ENCODE results near the gene BANF2. TPM values are rescaled to one million over a fixed set of nuclear protein-coding genes. Genes with fewer than 3 reads are reported as not detected.
A peak's percentile ranks its signal among the peaks of the same experiment; 100 is the strongest.

Gene BANF2
- total and polyA plus RNA-seq, 2 of the 13 experiments (the other 11 are each of a cell fraction or from before 2014, with no cell fraction given) = 0.35 TPM; not detected in 1

DNA sequence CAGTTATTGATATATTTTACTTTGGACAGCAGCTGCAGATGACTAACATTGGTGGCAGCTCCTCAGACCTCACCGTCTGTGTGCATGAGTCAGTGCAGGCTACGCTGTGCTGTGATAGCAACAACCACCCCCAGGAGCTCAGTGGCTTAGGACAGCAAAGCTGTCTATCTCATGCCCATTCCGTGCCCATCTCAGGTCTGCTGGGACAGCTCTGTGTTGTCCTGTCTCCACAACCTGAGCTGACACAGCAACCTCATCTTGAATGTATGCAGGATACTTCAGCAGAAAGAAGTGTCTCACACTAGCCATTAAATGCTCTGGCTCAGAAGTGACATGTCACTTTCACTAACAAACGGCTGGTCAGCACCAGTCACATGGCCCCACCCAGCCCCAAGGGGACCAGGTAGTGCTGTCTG is 47.7 kb downstream of the BANF2 start (continued):
- TF ChIP-seq RARA (CRISPR knock-in tag; IDR thresholded peaks at IDR 0.05) (no peak), CENPT (CRISPR knock-in tag; IDR thresholded peaks at IDR 0.05; ENCODE audit: low read depth) (no peak), MZF1 (CRISPR knock-in tag; IDR thresholded peaks at IDR 0.05; ENCODE audit: borderline replicate concordance) (0 out of 2 replicates have a peak, but pooled peaks have one; percentile 16), TRIM24 (CRISPR knock-in tag; IDR thresholded peaks at IDR 0.05) (no peak), NFE2 (CRISPR knock-in tag; IDR thresholded peaks at IDR 0.05) (no peak), SMAD1 (CRISPR knock-in tag; IDR thresholded peaks at IDR 0.05; ENCODE audit: borderline replicate concordance, low read depth) (no peak), HDAC2 (CRISPR knock-in tag; IDR thresholded peaks at IDR 0.05) (no peak; the same call in 1 of the 2 replicates), ZNF441 (CRISPR knock-in tag; IDR thresholded peaks at IDR 0.05; ENCODE audit: borderline replicate concordance) (no peak), ZFY (CRISPR knock-in tag; IDR thresholded peaks at IDR 0.05) (no peak), NR2F6 (IDR thresholded peaks at IDR 0.05) (no peak), NR2F6 (CRISPR knock-in tag; IDR thresholded peaks at IDR 0.05) (no peak)
- TF ChIP-seq, protein P1, sequence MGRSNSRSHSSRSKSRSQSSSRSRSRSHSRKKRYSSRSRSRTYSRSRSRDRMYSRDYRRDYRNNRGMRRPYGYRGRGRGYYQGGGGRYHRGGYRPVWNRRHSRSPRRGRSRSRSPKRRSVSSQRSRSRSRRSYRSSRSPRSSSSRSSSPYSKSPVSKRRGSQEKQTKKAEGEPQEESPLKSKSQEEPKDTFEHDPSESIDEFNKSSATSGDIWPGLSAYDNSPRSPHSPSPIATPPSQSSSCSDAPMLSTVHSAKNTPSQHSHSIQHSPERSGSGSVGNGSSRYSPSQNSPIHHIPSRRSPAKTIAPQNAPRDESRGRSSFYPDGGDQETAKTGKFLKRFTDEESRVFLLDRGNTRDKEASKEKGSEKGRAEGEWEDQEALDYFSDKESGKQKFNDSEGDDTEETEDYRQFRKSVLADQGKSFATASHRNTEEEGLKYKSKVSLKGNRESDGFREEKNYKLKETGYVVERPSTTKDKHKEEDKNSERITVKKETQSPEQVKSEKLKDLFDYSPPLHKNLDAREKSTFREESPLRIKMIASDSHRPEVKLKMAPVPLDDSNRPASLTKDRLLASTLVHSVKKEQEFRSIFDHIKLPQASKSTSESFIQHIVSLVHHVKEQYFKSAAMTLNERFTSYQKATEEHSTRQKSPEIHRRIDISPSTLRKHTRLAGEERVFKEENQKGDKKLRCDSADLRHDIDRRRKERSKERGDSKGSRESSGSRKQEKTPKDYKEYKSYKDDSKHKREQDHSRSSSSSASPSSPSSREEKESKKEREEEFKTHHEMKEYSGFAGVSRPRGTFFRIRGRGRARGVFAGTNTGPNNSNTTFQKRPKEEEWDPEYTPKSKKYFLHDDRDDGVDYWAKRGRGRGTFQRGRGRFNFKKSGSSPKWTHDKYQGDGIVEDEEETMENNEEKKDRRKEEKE (IDR thresholded peaks at IDR 0.05) = no peak
- TF ChIP-seq, protein P2, sequence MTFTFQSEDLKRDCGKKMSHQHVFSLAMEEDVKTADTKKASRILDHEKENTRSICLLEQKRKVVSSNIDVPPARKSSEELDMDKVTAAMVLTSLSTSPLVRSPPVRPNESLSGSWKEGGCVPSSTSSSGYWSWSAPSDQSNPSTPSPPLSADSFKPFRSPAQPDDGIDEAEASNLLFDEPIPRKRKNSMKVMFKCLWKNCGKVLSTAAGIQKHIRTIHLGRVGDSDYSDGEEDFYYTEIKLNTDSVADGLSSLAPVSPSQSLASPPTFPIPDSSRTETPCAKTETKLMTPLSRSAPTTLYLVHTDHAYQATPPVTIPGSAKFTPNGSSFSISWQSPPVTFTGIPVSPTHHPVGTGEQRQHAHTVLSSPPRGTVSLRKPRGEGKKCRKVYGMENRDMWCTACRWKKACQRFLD (CRISPR knock-in tag; IDR thresholded peaks at IDR 0.05; ENCODE audit: borderline replicate concordance) = no peak
- TF ChIP-seq, protein P3, sequence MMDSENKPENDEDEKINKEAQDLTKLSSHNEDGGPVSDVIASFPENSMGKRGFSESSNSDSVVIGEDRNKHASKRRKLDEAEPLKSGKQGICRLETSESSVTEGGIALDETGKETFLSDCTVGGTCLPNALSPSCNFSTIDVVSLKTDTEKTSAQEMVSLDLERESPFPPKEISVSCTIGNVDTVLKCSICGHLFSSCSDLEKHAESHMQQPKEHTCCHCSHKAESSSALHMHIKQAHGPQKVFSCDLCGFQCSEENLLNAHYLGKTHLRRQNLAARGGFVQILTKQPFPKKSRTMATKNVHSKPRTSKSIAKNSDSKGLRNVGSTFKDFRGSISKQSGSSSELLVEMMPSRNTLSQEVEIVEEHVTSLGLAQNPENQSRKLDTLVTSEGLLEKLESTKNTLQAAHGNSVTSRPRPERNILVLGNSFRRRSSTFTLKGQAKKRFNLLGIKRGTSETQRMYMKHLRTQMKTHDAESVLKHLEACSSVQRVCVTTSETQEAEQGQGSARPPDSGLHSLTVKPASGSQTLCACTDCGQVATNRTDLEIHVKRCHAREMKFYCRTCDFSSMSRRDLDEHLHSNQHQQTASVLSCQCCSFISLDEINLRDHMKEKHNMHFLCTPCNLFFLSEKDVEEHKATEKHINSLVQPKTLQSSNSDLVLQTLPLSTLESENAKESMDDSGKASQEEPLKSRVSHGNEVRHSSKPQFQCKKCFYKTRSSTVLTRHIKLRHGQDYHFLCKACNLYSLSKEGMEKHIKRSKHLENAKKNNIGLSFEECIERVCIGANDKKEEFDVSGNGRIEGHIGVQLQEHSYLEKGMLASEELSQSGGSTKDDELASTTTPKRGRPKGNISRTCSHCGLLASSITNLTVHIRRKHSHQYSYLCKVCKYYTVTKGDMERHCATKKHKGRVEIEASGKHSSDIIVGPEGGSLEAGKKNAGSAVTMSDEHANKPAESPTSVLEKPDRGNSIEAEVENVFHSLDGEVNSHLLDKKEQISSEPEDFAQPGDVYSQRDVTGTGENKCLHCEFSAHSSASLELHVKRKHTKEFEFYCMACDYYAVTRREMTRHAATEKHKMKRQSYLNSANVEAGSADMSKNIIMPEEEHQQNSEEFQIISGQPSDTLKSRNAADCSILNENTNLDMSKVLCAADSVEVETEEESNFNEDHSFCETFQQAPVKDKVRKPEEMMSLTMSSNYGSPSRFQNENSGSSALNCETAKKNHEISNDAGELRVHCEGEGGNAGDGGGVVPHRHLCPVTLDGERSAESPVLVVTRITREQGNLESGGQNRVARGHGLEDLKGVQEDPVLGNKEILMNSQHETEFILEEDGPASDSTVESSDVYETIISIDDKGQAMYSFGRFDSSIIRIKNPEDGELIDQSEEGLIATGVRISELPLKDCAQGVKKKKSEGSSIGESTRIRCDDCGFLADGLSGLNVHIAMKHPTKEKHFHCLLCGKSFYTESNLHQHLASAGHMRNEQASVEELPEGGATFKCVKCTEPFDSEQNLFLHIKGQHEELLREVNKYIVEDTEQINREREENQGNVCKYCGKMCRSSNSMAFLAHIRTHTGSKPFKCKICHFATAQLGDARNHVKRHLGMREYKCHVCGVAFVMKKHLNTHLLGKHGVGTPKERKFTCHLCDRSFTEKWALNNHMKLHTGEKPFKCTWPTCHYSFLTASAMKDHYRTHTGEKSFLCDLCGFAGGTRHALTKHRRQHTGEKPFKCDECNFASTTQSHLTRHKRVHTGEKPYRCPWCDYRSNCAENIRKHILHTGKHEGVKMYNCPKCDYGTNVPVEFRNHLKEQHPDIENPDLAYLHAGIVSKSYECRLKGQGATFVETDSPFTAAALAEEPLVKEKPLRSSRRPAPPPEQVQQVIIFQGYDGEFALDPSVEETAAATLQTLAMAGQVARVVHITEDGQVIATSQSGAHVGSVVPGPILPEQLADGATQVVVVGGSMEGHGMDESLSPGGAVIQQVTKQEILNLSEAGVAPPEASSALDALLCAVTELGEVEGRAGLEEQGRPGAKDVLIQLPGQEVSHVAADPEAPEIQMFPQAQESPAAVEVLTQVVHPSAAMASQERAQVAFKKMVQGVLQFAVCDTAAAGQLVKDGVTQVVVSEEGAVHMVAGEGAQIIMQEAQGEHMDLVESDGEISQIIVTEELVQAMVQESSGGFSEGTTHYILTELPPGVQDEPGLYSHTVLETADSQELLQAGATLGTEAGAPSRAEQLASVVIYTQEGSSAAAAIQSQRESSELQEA (CRISPR knock-in tag; IDR thresholded peaks at IDR 0.05; ENCODE audit: not compliant biosample characterization) = no peak

Data from HepG2 (cell line).